Brain pericyte (primary cell): ENCODE measurements around the gene SLC27A3.
"Not testable (repeated sequence)": the region's sequence is repeated elsewhere in the genome, so short reads cannot be mapped to it uniquely, and the experiment has no call there.

ENCODE experiments used
- DNase-seq: peaks from one replicate; pipeline ENCODE4 v3.0.0-alpha.2; 2012; ENCODE audit warnings: low read depth, low spot score

Gene SLC27A3

DNA sequence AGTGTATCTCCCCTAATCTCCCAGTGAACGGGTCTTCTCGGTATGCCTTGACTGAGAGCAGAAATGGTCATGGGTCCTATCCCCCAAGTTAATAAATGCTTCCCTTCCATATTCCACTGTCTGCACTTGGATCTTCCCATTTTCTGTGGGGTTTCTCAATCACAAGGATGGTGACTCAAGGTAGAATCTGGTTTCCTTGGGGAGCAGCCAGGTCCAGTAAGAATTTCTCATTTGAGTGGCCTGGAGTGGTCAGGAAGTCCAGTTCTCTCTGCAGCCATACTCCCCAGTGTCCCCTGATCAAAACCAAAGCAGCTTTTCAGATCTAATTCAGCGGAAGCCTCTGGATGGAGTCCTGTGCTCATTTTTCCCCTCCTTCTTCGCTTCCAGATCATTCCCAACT is 14.8 kb upstream of the SLC27A3 start:
- DNase-seq, result no peak

DNA sequence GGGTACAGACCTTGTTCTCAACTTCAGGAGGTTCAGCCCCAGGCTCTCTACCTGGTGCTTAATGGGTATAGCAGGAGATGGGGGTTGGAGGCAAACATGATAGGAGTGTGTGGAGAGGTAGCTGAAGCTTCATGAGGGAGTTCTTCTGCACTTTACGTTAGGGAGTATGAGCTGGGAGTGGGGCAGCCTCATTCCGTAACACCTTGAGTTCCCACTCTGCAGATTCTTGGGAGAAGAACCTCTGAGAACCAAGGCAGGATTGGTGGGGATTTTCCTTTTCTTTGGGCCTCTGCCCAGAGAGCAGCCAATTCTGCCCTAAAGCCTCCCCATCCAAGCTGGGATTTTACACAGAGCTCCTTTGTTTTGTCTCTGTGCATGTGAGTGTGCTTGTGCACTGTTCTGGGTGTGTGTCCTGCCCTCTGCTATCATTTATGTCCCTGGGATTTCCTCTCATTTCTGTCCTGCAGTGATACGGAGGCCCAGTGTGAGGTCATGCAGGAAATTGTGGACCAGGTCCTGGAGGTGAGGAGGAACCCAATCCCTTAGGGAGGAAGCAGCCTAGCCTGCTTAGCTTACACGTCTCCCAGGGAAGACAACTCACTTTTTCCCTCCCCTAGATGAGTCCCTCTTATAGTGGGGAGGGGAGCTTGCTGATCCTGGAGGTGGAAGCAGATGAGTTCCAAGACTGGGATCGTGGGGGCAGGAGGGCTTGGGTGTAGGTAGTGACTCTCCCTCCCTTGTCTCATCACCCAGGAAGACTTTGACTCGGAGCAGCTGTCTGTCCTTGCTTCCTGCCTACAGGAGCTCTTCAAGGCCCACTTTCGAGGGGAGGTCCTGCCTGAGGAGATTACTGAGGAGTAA is 11.6 kb upstream of the SLC27A3 start:
- DNase-seq, result no peak

DNA sequence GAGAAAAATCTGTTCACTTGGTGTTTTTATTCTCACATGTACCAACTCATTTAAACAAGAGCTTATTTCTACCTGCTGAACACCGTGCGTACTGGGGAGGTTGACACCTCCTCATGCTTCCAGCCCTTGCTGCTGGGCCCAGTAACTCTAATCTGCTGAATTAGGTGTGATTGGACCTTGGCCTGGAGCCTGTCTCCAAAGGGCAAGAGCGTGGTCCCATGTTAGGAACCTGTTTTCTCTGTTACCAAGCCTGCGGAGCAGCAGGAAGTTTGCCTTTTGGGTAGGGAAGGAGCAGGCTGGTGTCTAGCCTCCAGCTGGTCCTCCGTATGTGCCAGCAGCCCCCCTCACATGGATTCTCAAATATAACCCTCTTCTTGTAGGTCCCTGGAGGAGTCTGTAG is 10.9 kb upstream of the SLC27A3 start:
- DNase-seq, result no peak

DNA sequence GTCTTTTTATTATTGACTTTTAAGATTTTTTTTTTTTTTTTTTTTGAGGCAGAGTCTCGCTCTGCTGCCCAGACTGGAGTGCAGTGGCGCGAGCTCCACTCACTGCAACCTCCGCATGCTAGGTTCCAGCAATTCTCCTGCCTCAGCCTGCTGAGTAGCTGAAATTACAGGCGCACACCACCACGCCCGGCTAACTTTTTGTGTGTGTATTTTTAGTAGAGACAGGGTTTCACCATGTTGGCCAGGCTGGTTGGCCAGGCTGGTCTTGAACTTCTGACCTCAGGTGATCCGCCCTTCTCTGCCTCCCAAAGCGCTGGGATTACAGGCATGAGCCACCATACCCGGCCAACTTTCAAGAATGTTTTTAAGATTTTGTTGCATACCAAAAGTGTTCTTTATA is 8.5 kb upstream of the SLC27A3 start:
- not testable (repeated sequence) for DNase-seq

DNA sequence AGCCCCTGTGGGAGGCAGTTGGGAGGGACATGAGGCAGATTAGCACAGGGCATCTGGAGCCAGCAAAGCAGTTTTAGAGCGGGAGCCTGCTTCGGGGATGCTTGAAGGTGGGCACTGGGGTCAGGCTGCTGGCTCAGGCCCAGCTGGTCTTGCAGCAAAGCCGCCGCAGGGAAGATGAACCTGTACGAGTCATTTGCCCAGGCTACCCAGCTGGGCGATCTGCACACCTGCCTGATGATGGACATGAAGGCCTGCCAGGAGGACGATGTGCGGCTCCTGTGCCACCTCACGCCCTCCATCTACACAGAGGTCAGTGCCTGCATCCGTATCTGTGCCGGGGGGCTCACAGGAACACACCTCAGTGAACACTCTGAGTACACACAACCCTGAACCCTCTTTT is 7.7 kb upstream of the SLC27A3 start:
- DNase-seq, result no peak

DNA sequence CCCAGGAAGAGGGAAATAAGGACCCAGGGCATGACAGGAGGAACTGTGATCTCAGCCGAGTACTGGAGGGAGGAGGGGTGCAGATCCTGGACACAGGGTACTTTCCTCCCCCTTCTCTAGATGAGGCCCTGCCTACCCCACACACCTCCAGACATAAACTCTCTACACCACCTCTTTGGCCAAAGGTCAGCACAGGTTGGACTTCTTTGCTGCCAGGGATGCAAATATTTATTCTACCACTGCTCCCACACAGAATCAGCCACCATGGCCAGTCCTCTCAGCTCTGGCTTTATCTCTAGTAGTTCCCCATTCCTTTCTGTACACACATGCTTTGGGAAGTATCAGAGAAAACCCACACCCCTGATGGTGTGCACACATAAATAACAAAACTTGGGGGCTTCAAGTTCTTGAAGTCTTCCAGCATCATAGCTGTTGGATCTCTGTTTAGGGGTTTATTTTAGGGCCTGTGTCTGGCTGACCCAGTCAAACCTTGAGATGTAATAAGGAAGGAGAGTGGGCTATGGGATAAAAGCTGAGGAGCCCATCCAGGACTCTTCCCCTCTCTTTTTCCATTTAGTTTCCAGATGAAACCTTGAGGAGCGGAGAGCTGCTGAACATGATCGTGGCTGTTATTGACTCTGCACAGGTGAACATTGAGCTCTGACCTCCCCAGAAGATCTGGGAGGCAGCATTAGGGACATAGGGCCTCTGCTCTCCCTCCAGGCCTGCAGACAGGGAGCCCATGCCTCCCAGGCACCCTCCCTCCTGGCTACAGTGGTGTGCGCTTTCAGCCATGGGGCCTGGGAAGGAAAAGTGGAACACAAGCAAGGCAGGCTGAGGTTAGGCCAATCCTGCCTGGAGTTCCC is 6.7 kb upstream of the SLC27A3 start:
- no peak for DNase-seq

DNA sequence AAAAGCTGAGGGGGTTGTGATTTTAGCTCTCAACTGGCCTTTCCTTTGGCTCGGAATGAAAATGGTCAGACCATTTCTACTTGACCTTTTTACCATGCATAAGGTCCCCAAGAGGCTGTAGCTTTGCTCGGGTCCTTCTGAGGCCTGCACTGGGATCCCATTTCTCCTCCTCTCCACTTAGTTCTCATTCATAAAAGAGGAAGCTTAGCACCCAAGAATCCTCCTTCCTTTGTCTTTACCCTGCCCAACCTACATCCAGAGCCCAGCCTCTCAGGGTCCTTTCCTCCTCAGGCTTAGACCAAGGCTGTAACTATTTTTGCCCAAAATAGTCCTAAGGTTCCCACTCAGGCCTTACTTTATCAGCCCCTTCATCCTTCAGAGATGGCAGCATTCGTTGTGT is 6.0 kb upstream of the SLC27A3 start:
- no peak for DNase-seq

DNA sequence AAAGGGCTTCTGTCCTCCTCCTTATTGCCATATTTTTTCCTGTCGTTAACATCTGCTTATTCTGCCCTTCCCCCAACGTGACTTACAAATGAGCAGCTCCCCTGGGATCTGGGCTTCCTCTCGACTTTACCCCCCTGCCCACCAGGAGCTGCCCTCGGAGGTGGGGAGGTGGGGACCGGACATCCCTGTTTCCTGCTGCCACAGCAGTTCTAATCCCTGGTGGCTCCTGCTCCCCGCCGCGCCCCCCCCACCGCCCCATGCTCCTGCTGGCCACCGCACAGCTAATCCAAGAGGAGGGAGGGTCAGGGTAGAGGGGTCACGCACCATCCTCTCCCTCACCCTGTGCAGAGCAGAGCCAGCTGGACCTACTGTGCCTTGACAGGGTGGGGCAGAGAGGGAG is 4.4 kb upstream of the SLC27A3 start:
- DNase-seq, result no peak

DNA sequence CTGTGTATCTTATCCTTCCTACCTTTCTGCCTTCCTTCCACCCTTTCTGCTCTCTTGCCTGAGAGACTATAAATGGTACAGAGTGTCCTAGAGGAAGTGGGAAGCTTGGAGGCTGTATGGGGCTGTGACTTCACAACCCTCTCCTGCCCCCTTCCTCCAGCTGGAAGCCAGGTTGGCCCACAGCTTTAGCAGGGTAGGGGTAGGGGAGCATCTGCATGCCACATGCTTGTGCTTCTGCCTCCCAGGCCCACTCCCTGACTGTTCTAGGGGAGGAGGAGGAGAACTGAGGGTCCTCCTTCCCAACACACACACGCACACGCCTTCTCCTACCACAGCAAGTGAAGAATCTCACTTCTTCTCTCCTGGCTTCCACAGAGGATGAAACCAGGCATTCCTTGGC is 3.9 kb upstream of the SLC27A3 start:
- no peak for DNase-seq

DNA sequence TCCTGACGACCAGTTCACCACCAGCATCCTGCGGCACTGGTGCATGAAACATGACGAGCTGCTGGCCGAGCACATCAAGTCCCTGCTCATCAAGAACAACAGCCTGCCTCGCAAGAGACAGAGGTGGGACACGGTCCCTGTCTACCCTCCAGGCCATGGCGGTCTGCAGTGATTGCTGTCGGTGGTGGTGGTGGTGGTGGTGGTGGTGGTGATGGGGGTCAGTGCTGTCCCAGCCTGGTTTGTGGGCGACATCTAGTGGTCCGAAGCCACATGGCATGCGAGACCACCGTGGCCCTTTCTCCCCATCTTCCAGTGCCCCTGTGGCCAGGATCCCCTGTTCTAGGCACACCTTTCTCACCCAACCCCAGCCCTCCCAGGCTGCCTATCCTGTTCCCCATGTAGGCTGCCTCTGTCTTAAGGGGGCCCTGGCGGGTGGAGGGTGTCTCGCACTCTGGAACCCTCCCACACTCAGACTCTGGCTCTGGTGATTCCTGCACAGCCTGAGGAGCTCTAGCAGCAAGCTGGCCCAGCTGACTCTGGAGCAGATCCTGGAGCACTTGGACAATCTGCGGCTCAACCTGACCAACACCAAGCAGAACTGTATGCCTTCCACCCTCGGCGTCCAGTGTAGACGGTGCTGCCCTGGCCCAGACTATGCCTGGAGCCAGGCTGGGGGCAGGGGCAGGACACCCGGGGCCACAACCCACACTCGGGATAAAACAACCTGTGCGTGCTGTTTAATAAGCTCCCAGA is 3.2 kb upstream of the SLC27A3 start:
- no peak for DNase-seq

DNA sequence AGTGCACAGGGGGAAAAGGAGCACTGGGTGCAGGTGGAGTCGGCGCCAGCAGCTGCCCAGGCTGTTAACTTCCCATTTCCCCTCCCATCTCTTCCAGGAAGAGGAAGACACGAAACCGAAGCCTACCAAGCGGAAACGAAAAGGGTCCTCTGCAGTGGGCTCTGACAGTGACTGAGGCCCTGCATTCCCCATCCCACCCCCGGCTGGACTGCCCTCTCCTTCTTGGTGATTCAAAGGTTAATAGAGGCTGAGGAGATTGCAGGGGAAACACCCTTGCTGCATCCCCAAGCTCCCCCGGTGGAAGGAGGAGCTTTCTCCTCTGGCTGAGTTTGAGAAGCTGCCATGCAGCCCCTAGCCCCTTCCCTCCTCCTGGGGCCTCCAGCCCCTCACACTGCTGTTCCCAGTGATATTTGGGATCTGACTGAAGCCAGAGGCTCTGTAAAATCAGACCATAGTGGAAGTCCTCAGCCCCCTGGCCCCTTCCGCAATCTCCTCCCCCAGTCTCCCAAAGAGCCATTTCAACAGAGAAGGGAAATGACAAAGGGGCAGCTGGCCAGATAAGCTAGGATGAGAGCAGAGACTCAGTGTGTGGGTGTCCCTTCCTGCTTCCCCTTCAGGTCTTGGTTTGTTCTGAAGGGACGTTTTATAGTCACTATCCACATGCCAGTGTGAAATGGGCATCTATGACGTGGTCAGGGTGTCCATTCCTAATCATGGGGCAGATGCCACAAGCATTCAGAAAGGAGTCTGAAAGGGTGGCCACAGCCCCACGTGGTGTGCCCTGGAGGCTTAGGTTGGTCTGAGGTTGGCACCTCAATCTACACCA is 1.9 kb upstream of the SLC27A3 start:
- no peak for DNase-seq

DNA sequence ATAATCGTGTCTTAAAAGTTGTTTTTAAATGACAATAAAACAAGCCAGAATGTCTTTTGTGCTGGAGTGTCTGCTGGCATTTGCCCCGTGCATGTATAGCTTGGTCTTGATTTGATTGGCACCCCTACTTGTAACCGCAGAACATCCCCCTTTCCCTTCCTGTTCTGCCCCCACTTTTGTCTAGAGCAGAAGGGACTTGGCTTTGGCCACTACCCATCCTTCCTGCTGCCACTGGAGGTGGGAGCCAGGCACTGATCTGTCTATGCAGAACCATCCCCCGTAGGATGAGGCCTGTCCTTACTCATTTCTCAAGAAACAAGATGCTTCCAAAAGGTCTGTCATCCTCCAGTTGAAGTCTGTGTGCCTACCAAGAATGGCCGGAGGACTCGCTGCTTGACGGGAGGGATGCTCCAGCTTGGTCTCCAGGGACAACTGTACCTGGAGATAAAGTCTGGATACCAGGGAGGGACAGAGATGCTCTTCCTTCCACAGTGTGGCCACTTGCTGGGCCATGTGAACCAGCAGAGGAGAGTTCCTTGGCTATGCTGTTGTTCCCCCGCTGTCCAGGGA is 1.1 kb upstream of the SLC27A3 start:
- no peak for DNase-seq

DNA sequence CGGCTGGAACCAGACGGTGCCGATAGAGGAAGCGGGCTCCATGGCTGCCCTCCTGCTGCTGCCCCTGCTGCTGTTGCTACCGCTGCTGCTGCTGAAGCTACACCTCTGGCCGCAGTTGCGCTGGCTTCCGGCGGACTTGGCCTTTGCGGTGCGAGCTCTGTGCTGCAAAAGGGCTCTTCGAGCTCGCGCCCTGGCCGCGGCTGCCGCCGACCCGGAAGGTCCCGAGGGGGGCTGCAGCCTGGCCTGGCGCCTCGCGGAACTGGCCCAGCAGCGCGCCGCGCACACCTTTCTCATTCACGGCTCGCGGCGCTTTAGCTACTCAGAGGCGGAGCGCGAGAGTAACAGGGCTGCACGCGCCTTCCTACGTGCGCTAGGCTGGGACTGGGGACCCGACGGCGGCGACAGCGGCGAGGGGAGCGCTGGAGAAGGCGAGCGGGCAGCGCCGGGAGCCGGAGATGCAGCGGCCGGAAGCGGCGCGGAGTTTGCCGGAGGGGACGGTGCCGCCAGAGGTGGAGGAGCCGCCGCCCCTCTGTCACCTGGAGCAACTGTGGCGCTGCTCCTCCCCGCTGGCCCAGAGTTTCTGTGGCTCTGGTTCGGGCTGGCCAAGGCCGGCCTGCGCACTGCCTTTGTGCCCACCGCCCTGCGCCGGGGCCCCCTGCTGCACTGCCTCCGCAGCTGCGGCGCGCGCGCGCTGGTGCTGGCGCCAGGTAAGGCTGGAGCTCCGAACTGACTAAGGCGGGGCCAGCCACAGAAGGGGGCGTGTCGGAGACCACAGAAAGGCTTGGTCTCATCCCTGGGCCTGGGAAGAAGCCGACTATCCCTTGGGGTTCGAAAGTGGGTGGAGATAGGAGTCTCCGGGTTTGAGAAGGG is 486 bp downstream of the SLC27A3 start:
- DNase-seq, result no peak

DNA sequence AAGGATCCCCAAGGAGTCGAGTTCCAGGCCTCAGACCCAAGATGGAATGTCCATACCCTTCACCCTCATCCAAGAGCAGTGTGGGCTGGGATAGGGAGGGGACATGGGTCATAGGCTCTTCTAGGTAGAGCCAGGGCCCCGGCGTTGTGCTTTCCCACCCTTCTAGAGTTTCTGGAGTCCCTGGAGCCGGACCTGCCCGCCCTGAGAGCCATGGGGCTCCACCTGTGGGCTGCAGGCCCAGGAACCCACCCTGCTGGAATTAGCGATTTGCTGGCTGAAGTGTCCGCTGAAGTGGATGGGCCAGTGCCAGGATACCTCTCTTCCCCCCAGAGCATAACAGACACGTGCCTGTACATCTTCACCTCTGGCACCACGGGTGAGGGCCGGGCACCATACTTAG is 1.1 kb downstream of the SLC27A3 start:
- DNase-seq, result no peak

DNA sequence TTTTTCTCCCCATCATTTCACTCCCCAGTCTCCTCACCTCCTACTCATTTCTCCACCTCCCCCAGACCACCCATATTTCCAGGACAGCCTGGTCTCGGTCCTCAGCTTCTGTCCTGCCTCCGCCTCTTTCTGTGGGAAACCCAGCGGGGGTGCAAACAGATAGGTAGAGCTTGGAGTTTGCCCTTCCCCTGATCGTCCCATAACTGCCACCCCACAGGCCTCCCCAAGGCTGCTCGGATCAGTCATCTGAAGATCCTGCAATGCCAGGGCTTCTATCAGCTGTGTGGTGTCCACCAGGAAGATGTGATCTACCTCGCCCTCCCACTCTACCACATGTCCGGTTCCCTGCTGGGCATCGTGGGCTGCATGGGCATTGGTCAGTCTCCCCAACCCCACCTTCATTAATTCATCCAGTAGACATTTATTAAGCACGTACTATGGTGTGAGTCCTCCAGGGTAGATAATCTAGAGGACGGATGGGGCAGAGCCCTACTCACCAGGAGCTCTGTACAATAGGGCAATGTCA is 1.7 kb downstream of the SLC27A3 start:
- no peak for DNase-seq

DNA sequence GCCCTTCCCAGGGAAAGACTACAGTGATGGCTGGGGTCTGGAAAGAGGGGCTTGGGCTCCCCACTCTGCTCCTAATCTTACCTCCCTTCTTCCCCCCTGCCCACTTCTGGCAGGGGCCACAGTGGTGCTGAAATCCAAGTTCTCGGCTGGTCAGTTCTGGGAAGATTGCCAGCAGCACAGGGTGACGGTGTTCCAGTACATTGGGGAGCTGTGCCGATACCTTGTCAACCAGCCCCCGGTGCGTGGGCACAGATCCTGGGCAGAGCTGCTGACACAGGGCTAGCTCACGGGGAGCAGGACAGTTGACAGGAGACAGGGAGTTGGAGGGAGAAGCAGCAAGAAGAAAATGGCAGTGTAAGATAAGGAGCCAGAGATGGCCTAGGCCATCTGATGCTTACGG is 2.4 kb downstream of the SLC27A3 start:
- no peak for DNase-seq

DNA sequence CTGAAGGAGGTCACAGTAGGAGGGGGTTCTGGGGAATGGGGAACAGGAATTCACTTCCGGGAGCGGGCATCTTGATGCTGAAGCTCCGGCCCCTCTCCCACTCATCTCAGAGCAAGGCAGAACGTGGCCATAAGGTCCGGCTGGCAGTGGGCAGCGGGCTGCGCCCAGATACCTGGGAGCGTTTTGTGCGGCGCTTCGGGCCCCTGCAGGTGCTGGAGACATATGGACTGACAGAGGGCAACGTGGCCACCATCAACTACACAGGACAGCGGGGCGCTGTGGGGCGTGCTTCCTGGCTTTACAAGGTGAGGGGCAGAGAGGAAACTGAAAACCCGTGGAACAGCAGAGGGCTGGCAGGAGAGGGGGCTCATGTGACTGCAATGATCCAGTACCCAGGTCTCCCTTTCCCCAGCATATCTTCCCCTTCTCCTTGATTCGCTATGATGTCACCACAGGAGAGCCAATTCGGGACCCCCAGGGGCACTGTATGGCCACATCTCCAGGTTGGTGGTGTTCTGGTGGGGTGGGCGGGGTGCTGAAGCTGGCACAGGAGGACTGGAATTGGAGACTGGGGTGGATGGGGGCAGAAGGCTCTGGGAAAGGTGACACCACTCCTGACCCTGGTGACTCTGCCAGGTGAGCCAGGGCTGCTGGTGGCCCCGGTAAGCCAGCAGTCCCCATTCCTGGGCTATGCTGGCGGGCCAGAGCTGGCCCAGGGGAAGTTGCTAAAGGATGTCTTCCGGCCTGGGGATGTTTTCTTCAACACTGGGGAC is 3.0 kb downstream of the SLC27A3 start:
- no peak for DNase-seq

DNA sequence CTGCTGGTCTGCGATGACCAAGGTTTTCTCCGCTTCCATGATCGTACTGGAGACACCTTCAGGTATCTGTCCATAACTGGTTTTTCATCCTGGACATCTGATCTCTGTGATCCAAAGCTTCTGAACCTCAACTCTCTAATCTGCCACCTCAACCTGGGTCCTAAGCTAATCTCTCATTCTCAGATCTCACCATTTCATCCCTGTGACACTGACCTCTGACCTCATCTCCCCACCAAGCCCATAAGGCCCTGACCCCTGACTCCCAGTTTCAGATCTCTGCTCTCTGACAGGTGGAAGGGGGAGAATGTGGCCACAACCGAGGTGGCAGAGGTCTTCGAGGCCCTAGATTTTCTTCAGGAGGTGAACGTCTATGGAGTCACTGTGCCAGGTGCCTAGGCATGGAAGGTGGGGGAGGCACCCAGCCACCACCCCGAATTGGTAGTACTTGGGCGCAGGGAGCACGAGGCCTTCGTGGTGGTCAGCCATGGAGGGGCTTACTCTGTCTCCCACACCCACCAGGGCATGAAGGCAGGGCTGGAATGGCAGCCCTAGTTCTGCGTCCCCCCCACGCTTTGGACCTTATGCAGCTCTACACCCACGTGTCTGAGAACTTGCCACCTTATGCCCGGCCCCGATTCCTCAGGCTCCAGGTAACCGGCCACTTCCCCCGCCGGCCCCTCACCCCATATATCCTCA is 3.8 kb downstream of the SLC27A3 start:
- no peak for DNase-seq
